Activated naive CD8-positive, alpha-beta T cell treated with anti-CD3 and anti-CD28 coated beads, Interleukin-2, amount 50 U/mL, for 16 hours (primary cell): ENCODE measurements around the gene MUC5AC.
"Not testable (repeated sequence)": the region's sequence is repeated elsewhere in the genome, so short reads cannot be mapped to it uniquely, and the experiment has no call there.

Source experiments
- DNase-seq: peaks from one replicate; pipeline ENCODE4 v3.0.0-alpha.2; 2020; ENCODE audit warnings: low read depth, low spot score

The MUC5AC gene

GRCh38 chr11:1157645-1158591 lies at the start of gene MUC5AC:
MUC5AC (plus strand) TSS chr11:1157953; CDS start chr11:1158000, 47 bp downstream.
- no peak for DNase-seq

- no peak for DNase-seq
Measured at GRCh38 chr11:1108246-1108900, 49.4 kb upstream of the MUC5AC start.

- no peak for DNase-seq
Measured at GRCh38 chr11:1109101-1109917, 48.4 kb upstream of the MUC5AC start.

GRCh38 chr11:1109918-1110705 lies 47.6 kb upstream of the MUC5AC start:
- no peak for DNase-seq

GRCh38 chr11:1111545-1112212 lies 46.1 kb upstream of the MUC5AC start:
- no peak for DNase-seq

- no peak for DNase-seq
Measured at GRCh38 chr11:1112351-1113191, 45.2 kb upstream of the MUC5AC start.

GRCh38 chr11:1113405-1114201 lies 44.1 kb upstream of the MUC5AC start:
- DNase-seq, result no peak

- DNase-seq, result not testable (repeated sequence)
Measured at GRCh38 chr11:1115292-1115691, 42.5 kb upstream of the MUC5AC start.

GRCh38 chr11:1116104-1116503 lies 41.6 kb upstream of the MUC5AC start:
- DNase-seq, result no peak

GRCh38 chr11:1116666-1117390 lies 40.9 kb upstream of the MUC5AC start:
- DNase-seq, result no peak

GRCh38 chr11:1117992-1118391 lies 39.8 kb upstream of the MUC5AC start:
- DNase-seq, result no peak

GRCh38 chr11:1118755-1119603 lies 38.8 kb upstream of the MUC5AC start:
- no peak for DNase-seq

- DNase-seq, result no peak
Measured at GRCh38 chr11:1119604-1120146, 38.1 kb upstream of the MUC5AC start.

- DNase-seq, result no peak
Measured at GRCh38 chr11:1120532-1121330, 37.0 kb upstream of the MUC5AC start.

GRCh38 chr11:1121331-1121812 lies 36.4 kb upstream of the MUC5AC start:
- DNase-seq, result no peak
